ENCODE results near the gene ARHGEF1. TPM values are rescaled to one million over a fixed set of nuclear protein-coding genes. Genes with fewer than 3 reads are reported as not detected.
"Not testable (repeated sequence)": the region's sequence is repeated elsewhere in the genome, so short reads cannot be mapped to it uniquely, and the experiment has no call there.

The ARHGEF1 gene
- total RNA-seq, 1 experiment from 2014 or later: 39.6 TPM

- DNase-seq (ENCODE audit: extremely low read depth, low read depth): not testable (repeated sequence)
Observed at GRCh38 chr19:41914424-41914834, 31.4 kb downstream of the ARHGEF1 start.

- no peak for DNase-seq (ENCODE audit: extremely low read depth, low read depth)
Observed at GRCh38 chr19:41915021-41915775, 32.2 kb downstream of the ARHGEF1 start.

- DNase-seq (ENCODE audit: extremely low read depth, low read depth): no peak
Observed at GRCh38 chr19:41915776-41916414, 32.9 kb downstream of the ARHGEF1 start.

- no peak for DNase-seq (ENCODE audit: extremely low read depth, low read depth)
Observed at GRCh38 chr19:41917676-41918075, 34.7 kb downstream of the ARHGEF1 start.

- DNase-seq (ENCODE audit: extremely low read depth, low read depth): no peak
Observed at GRCh38 chr19:41918095-41918494, 35.1 kb downstream of the ARHGEF1 start.

- DNase-seq (ENCODE audit: extremely low read depth, low read depth): no peak
Observed at GRCh38 chr19:41918653-41919244, 35.8 kb downstream of the ARHGEF1 start.

- no peak for DNase-seq (ENCODE audit: extremely low read depth, low read depth)
Observed at GRCh38 chr19:41919948-41920712, 37.1 kb downstream of the ARHGEF1 start.

GRCh38 chr19:41920882-41921576, 38.0 kb downstream of the ARHGEF1 start:
- DNase-seq (ENCODE audit: extremely low read depth, low read depth): no peak

- DNase-seq (ENCODE audit: extremely low read depth, low read depth): no peak
Observed at GRCh38 chr19:41921577-41922576, 38.9 kb downstream of the ARHGEF1 start.

- DNase-seq (ENCODE audit: extremely low read depth, low read depth): no peak
Observed at GRCh38 chr19:41922585-41922984, 39.6 kb downstream of the ARHGEF1 start.

- DNase-seq (ENCODE audit: extremely low read depth, low read depth): no peak
Observed at GRCh38 chr19:41923045-41923788, 40.2 kb downstream of the ARHGEF1 start.

GRCh38 chr19:41924151-41925145, 41.5 kb downstream of the ARHGEF1 start:
- no peak for DNase-seq (ENCODE audit: extremely low read depth, low read depth)

GRCh38 chr19:41925208-41926003, 42.4 kb downstream of the ARHGEF1 start:
- no peak for DNase-seq (ENCODE audit: extremely low read depth, low read depth)

- no peak for DNase-seq (ENCODE audit: extremely low read depth, low read depth)
Observed at GRCh38 chr19:41926028-41926762, 43.2 kb downstream of the ARHGEF1 start.

- no peak for DNase-seq (ENCODE audit: extremely low read depth, low read depth)
Observed at GRCh38 chr19:41926763-41927496, 43.9 kb downstream of the ARHGEF1 start.

Data from NCI-H460 (cell line).